Uterus (tissue), 2 donors: ENCODE measurements around the gene SECTM1.

Experiments used
- POLR2A ChIP-seq, 2 donors: fragments of 450-650 bp; IDR thresholded peaks; one replicate each; pipeline ENCODE4 v1.6.1; 2016; ENCODE audit warnings: antibody characterized with exemption in 2 of 2, mild to moderate bottlenecking in 1 of 2, moderate library complexity in 1 of 2
- TF ChIP-seq, protein P1 (sequence below), 4 experiments: fragments of 200-600 bp in 2 of 4; fragments of 450-650 bp in 2 of 4; sonication (generic) in 2 of 4; IDR thresholded peaks; one replicate each; pipeline ENCODE4 v1.5.1; 2016 to 2019; ENCODE audit warnings: antibody characterized with exemption in 4 of 4, mild to moderate bottlenecking in 2 of 4, moderate library complexity in 1 of 4

DNA sequence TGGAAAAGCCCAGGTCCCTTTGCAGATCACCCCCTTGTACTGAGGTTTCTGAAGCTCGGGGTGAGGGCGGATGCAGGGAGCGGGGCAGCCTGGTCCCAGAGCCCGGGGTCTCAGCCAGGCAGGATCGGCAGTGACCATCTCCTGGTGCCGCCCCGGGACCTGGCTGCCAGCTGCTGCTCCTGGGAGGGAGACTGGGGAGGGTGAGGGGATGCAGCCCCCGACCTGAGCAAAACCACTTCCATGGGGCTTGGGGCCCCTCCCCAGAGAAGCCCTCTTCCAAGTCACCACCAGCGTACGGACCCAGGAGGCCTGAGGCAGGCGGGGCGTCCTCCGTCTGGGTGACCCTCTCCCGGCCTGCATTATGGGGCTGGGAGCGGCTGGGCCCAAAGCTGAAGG lies 31.0 kb downstream of the SECTM1 start:
- TF ChIP-seq, protein P1, sequence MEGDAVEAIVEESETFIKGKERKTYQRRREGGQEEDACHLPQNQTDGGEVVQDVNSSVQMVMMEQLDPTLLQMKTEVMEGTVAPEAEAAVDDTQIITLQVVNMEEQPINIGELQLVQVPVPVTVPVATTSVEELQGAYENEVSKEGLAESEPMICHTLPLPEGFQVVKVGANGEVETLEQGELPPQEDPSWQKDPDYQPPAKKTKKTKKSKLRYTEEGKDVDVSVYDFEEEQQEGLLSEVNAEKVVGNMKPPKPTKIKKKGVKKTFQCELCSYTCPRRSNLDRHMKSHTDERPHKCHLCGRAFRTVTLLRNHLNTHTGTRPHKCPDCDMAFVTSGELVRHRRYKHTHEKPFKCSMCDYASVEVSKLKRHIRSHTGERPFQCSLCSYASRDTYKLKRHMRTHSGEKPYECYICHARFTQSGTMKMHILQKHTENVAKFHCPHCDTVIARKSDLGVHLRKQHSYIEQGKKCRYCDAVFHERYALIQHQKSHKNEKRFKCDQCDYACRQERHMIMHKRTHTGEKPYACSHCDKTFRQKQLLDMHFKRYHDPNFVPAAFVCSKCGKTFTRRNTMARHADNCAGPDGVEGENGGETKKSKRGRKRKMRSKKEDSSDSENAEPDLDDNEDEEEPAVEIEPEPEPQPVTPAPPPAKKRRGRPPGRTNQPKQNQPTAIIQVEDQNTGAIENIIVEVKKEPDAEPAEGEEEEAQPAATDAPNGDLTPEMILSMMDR (IDR thresholded peaks at IDR 0.05), result no peak
- TF ChIP-seq POLR2A (IDR thresholded peaks at IDR 0.05), result no peak
